GM18519 (cell line): ENCODE measurements around the gene NEGR1.
A peak's percentile ranks its signal among the peaks of the same experiment; 100 is the strongest.

Experiments
- ATAC-seq: cut with Tn5 transposase; IDR thresholded peaks from one replicate; pipeline ENCODE4 v1.9.1; 2021; ENCODE audit warnings: mild to moderate bottlenecking, moderate library complexity; ENCODE audit not compliant: unreplicated experiment, low FRiP score

The NEGR1 gene

GRCh38 chr1:71526824-71527223 is 755.5 kb downstream of the NEGR1 start:
- ATAC-seq = no peak

- ATAC-seq = no peak
Measured at GRCh38 chr1:71522721-71523120, 759.6 kb downstream of the NEGR1 start.

- ATAC-seq = peak; percentile 54
Measured at GRCh38 chr1:71521655-71522264, 760.6 kb downstream of the NEGR1 start.

GRCh38 chr1:71511505-71511904 is 770.8 kb downstream of the NEGR1 start:
- no peak for ATAC-seq

- no peak for ATAC-seq
Measured at GRCh38 chr1:71510725-71511124, 771.6 kb downstream of the NEGR1 start.

GRCh38 chr1:71509051-71509595 is 773.2 kb downstream of the NEGR1 start:
- ATAC-seq = no peak

GRCh38 chr1:71502006-71502405 is 780.3 kb downstream of the NEGR1 start:
- ATAC-seq = no peak

- no peak for ATAC-seq
Measured at GRCh38 chr1:71498542-71498941, 783.8 kb downstream of the NEGR1 start.

GRCh38 chr1:71494163-71494562 is 788.2 kb downstream of the NEGR1 start:
- ATAC-seq = no peak

- no peak for ATAC-seq
Measured at GRCh38 chr1:71492298-71493041, 789.9 kb downstream of the NEGR1 start.

GRCh38 chr1:71490432-71490831 is 791.9 kb downstream of the NEGR1 start:
- ATAC-seq = no peak

- ATAC-seq = no peak
Measured at GRCh38 chr1:71488555-71489252, 793.6 kb downstream of the NEGR1 start.

GRCh38 chr1:71473331-71473730 is 809.0 kb downstream of the NEGR1 start:
- no peak for ATAC-seq

- ATAC-seq = no peak
Measured at GRCh38 chr1:71465093-71465492, 817.2 kb downstream of the NEGR1 start.

GRCh38 chr1:71464016-71464415 is 818.3 kb downstream of the NEGR1 start:
- no peak for ATAC-seq

- no peak for ATAC-seq
Measured at GRCh38 chr1:71463144-71463543, 819.2 kb downstream of the NEGR1 start.

GRCh38 chr1:71462247-71462646 is 820.1 kb downstream of the NEGR1 start:
- no peak for ATAC-seq

- no peak for ATAC-seq
Measured at GRCh38 chr1:71461416-71461815, 820.9 kb downstream of the NEGR1 start.

- no peak for ATAC-seq
Measured at GRCh38 chr1:71448444-71448843, 833.9 kb downstream of the NEGR1 start.

- no peak for ATAC-seq
Measured at GRCh38 chr1:71438626-71439025, 843.7 kb downstream of the NEGR1 start.

- ATAC-seq = no peak
Measured at GRCh38 chr1:71435951-71436350, 846.4 kb downstream of the NEGR1 start.
